AG09319 (cell line): Measurements from ENCODE around the gene NOX4.

Experiments used
- DNase-seq: peaks from one replicate; pipeline ENCODE4 v3.0.0-alpha.2; 2010; ENCODE audit warnings: low read depth; ENCODE audit errors: extremely low read depth
- CTCF ChIP-seq: IDR thresholded peaks from 2 replicates; pipeline ENCODE4 v1.5.1; 2011; ENCODE audit warnings: low read depth, mild to moderate bottlenecking, inconsistent platforms, low read length, moderate library complexity

Gene NOX4

GRCh38 chr11:89477175-89477574 is 14.0 kb downstream of the NOX4 start:
- TF ChIP-seq CTCF = no peak
- DNase-seq = no peak

DNA sequence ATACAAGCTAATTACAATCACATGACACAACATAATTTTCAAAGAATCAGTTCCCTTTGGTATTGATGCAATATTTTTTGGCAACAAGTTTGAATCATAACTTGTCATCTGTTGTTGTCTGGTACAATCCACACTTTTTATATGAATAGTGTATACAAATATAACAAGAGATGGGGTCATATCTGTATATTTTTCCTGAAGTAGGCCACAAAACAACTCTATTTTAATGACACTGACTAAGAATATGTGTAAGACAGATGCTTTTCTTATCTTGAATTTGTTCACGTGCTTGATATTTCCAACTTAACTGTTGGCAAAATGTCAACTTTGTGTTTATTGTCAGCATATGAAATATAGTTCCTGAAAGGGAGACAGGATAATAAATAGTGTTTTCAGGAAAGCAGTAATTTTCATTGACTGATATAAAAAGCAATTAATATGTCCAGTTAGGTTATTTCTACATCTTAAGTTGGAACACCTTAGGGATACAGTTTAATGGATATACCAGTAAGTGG is 27.9 kb downstream of the NOX4 start:
- no peak for TF ChIP-seq CTCF
- DNase-seq = no peak

GRCh38 chr11:89458716-89459115 is 32.5 kb downstream of the NOX4 start:
- no peak for TF ChIP-seq CTCF
- DNase-seq = no peak

GRCh38 chr11:89457190-89457589 is 34.0 kb downstream of the NOX4 start:
- TF ChIP-seq CTCF = no peak

GRCh38 chr11:89456681-89457080 is 34.5 kb downstream of the NOX4 start:
- TF ChIP-seq CTCF = no peak
- no peak for DNase-seq

More at GRCh38 chr11:89457190-89457589, 34.0 kb downstream of the NOX4 start:
- DNase-seq = no peak

- DNase-seq = no peak
- no peak for TF ChIP-seq CTCF
Observed at GRCh38 chr11:89452780-89453179, 38.4 kb downstream of the NOX4 start.

DNA sequence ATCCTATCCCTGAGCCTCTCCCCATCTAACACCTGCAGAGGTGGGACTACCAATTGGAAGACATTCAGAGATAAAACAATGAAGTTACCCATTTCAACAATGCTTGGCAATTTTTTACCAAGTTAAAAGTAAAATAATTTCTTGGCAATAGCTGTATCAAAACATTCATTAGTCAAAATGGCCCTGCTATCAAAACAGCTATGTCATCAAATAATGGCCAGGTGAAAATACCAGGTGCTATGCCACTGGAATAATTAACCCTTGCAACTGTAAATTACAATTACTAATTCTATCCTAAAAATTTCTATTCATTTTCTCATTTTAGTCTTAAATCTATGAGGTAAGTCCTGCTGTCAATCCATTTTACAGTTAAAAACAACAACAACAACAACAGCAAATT is 43.3 kb downstream of the NOX4 start:
- no peak for TF ChIP-seq CTCF
- no peak for DNase-seq
